ENCODE results near the gene DIAPH2.

- TF ChIP-seq POLR2A (IDR thresholded peaks at IDR 0.05; ENCODE audit: low read depth) (no peak), CTCF (IDR thresholded peaks at IDR 0.05) (no peak), POLR2AphosphoS5 (IDR thresholded peaks at IDR 0.05) (no peak)
Measured at GRCh38 chrX:96776966-96777365, 92.3 kb downstream of the DIAPH2 start.

All from esophagus muscularis mucosa (tissue), 3 donors.